HG02763 (cell line): ENCODE measurements around the gene STAG1.
"Not testable (repeated sequence)": the region's sequence is repeated elsewhere in the genome, so short reads cannot be mapped to it uniquely, and the experiment has no call there.

Experiments
- ATAC-seq: cut with Tn5 transposase; IDR thresholded peaks from one replicate; pipeline ENCODE4 v1.9.1; 2021; ENCODE audit warnings: mild to moderate bottlenecking, moderate library complexity; ENCODE audit not compliant: unreplicated experiment

Gene STAG1

DNA sequence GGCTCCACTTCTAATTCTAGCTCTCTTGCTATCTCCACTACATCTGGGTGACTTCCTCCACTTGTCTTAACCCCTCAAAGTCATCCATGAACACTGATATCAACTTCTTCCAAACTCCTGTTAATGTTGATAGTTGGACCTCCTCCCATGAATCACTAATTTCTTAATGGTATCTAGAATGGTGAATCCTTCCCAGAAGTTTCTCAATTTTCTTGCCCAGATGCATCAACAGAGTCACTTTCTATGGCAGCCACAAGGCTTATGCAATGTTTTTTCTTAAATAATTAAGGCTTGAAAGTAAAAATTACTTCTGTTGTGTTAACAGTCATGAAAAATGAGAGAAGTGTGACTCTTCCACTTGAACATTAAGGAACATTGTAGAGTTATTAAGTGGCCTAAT is 337.7 kb downstream of the STAG1 start:
- ATAC-seq, result no peak

DNA sequence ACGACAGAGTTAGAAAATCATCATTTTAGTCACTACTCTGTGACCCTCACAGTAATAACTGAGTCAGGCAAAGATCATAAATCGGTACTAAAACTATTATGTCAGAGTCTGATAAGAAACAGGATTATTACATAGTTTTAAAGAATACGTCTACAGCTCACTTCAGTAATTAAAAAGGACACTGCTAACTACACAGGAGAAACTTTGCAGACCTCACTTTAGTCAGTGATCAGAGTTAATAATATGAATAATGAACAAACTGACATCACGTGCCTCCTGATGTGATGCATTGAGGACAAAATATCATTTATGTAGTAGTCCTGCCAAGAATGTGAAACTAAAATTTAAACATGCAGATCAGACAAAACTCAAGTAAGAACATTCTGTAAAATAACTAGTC is 339.9 kb downstream of the STAG1 start:
- no peak for ATAC-seq

DNA sequence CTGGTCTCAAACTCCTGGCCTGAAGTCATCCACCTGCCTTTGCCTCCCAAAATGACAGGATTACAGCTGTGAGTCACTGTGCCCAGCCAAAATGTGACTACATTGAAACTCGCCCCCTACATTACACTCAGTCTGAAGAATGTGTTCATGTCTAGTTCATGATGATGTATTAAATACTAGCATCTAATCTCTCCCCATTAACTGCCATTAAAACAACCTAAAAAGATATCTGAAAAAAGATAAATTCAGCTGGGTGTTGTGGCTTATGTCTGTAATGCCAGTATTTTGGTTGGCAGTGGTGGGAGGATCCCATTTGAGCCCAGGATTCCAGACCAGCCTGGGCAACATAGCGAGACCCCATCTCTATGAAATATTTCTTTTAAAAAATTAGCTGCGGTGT is 342.6 kb downstream of the STAG1 start:
- no peak for ATAC-seq

DNA sequence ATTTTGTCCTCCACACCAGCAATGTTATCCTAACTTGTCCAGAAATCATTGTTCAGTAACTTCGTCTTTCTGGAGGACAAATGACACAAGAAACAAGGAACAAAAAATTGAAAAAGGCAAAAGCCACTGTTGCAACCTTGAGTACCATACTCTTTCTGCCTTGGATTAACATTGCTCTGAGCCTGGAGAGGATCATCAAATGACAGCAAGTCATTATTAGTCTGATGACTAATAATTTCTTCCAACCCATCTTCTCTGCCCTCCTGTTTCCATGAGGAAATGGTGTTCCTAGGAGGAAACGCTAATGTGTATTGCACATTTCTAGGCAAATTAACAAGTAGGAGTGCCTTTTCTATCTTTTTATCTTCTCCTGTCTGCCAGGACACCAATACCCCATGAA is 348.1 kb downstream of the STAG1 start:
- ATAC-seq, result no peak

DNA sequence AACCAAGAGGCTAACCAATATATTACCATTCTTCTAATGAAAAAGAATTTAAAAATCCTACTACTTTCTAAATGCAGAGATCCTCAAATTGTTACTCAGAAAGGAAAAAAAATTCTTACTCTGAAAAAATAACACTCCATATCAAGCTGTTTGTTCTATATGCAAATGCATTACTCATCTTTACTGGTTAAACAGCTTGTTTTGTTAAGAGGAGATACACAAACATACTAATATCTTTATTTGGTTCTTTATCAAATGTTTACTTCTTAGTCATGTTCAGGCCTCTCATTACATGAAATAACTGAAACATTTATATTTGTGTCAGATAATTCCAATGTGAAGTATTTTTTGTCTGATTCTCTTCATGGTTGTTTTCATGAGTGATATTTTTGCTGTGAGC is 355.3 kb downstream of the STAG1 start:
- no peak for ATAC-seq

DNA sequence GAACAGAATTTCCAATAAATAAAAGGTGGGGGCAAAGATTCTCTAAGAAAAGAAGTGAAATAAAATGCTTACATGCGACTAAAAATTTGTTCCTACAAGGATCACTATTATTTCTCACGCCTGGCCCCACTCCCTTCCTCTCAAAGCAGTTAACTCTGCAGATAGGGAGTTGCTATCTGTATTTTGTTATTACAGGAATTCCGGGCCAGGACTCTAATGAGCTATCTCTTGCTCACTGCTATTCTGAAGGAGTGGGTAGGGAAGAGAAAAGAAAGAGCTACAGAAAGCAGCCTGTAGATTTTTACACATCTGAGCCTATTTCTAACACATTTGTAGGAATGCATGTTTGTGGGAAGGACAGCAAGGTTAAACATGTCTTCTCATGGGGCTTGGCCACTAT is 361.6 kb downstream of the STAG1 start:
- ATAC-seq, result no peak

DNA sequence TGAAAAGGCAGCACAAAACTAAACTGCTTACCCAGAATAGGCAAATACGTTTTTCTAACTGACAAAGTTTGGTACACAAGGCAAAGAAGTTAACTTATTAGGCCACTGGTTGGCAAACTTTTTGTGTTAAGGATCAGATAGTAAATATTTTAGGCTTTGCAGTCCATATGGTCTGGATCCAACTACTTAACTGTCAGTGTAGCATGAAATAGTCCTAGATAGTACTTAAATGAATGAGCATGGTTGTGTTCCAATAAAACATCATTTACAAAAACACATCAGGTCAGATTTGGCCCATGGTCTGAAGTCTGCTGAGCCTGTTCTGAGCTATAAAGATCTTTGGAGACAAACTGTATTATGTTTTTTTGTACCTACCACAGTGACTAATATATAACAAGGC is 365.1 kb downstream of the STAG1 start:
- ATAC-seq, result no peak

DNA sequence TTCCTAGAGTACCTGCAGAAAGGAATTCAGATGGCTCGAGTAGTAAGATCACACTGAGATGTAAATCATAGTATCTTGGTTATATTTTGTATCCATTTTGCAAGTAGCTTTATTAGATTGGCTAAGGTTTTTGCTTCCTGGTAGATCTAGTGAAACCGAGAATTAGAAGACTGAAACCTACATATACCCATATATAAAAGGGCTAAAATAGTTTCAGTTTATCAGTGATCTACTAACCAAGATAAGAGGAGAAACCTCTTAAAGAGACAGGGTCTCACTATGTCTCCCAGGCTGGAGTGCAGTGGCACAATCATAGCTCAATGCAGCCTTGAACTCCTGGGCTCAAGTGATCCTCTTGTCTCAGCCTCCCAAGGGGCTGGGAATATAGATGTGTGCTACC is 366.7 kb downstream of the STAG1 start:
- ATAC-seq, result no peak

DNA sequence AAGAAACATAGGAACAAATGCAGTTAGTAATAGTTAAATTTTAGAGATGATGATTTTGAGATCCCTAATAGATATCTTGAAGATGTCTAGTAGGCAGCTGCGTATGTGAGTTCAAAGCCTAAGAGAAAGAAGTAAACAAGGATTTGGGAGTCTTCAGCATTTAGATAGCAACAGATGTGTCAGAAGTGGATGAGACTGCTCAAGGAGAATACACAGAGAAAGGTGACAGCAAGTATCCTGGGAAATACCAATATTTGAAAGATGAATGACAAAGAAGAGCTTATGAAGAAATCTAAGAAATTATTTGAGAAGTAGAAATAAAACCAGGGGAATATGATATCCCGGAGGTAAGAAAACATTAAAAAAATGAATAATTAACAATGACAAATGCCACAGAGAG is 371.1 kb downstream of the STAG1 start:
- ATAC-seq, result no peak

DNA sequence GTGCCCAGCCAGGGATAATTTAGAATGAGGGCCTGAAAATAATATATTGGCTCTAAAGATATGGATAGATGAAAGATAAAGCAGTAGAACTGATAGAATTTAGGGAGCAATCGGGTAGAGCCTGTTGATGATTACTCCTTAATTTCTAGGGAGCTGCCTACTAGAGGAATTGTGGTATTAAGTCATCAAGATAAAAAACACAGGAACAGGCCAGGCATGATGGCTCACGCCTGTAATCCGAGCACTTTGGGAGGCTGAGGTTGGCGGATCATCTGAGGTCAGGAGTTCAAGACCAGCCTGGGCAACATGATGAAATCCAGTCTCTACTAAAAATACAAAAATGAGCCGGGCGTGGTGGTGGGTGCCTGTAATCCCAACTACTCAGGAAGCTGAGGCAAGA is 371.6 kb downstream of the STAG1 start:
- no peak for ATAC-seq

DNA sequence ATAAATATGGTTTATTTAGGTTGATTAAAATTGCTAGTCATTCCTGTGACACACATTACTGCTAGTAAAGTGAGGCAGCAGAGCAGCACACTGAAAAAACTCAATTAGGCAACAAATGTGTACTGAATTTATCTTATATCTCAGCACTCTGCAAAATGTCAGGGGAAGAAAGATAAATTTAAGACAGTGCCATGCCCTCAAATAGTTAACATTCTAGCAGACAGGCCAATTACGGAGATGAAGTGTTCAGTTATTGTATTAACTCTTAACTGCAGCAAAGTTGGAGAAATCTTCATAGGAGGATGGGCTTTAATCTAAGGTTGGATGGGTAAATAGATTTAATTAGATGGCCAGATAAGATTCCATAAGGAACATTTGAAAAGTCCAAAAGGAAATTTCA is 374.2 kb downstream of the STAG1 start:
- no peak for ATAC-seq

DNA sequence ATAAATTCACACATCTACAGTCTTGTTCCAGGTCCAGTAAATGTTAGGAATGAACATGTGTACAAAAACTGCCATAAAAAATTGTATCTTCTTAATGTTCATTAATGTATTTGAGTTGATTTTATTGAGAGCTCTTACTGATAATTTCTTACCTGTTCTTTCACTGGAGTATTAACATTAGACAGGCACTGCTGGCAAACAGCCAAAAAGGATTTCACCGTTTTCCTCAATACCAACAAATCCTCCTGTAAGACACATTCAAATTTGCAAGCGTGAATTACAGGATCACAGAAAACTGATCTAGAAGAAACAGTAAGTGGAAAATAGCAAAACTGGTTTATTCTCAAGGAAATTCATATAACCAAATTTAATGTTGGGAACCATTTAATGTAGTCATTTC is 374.7 kb downstream of the STAG1 start:
- no peak for ATAC-seq

DNA sequence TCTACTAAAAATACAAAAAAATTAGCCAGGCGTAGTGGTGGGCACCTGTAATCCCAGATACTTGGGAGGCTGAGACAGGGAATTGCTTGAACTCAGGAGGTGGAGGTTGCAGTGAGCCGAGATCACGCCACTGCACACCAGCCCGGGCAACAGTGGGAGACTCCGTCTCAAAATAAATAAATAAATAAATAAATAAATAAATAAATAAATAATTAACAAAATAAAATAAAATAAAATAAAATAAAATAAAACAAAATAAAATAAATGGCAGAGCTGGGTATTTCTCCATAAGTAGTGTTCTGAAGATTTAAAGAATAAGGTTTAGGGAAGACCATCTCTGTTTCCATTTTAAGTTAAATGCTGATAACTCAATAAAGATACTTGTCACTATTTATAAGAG is 376.4 kb downstream of the STAG1 start:
- not testable (repeated sequence) for ATAC-seq

DNA sequence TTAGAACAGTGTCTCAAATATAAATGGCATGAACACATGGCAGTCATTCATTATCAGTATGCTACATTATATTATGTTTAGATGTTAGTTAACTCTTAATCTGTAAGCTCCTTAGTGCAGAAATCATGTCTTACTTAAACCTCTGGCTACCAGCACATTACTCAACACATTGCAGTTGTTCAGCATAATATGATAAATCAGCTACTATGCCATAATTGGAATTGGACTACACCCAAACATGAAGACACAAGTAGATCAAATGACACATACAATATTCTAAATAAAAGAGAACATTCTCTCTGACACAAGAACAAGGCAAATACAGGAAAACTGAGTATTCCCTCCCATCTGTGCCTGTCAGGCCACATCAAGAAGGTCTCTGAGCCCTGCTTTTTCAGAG is 385.9 kb downstream of the STAG1 start:
- ATAC-seq, result no peak

DNA sequence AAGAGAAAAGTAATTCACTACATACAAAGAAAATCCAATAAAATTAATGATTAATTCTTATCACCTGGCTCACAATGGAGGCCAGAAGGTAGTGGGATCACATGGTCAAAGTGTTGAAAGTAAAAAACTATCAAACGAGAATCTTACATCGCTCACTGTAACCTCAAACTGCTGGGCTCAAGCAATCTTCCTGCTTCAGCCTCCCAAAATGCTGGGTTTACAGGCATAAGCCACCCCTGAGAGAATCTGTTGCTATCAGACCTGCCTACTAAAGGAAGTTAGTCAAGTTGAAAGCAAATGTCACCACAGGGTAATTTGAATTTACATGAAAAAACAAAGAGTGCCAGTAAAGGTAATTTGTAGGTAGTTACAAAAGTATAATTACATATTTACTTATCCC is 398.7 kb downstream of the STAG1 start:
- no peak for ATAC-seq

DNA sequence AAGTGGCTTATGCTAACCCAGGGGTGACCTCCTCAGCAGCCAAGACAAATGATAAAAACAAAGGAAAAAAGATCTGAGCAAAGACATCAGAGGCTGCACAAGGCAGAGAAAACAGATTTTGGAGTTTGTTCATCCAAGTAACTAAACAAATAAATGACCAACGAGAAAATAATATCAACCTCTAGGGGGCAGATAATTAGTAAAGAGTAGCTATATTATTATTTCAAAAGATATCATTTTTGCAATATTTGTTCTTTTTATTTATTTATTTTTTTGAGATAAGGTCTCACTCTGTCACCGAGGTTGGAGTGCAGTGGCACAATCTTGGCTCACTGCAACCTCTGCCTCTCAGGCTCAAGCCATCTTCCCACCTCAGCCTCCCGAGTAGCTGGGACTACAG is 400.3 kb downstream of the STAG1 start:
- ATAC-seq, result no peak

DNA sequence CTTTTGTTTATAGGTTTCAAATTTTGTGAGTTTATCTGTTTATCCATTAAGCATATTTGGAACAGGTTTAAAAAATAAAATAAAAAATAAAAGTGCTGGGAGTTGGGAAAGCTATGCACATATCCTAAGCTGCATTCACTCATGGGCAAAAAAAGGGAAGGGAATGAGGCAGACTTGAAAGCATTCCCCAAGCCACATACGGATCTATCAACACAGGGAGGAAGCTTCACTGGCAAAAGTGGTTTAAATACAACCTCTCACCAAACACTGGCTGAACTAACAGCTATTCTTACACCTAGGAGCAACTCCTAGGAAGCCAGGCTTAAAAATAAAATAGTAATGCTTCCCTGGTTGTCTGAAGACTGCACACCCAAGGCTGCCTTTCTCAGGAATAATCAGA is 400.8 kb downstream of the STAG1 start:
- ATAC-seq, result no peak

DNA sequence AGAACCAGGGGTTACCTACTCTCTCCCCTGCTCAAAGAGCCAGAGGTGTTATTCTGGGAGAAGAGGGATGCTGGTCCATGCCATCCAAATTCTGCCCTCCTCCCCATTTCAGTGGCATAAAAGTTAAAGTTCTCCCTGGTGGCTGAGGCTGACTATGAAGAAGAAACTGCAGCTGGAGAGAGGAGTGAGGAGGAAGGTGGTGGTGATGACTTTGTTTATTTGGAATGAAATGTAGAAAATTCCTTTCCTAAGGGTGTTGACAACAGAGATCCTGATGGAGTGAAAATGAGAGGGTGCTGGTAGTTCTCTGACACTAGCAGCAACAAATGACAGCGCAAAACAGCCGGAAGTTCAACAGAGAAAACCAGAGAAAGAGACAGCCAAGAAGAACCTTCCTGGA is 401.6 kb downstream of the STAG1 start:
- ATAC-seq, result no peak

DNA sequence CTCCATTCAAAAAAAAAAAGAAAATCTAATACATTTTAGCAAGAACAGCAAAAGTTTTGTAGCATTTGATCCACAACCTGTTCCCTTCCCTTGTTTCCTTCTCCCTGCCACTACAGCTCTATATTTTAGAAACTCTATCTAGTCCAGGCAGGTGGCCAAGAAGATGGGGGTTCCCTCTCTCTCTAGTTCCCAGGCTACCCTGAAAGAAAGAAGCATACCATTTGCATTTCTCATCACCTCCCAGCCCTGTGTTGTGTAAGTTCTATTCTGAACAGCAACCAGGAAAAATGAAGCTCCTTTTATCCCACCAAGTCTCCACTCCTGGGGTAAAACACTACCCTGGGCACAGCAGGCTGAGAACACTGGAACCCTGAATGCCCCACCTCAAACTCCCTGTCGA is 402.0 kb downstream of the STAG1 start:
- ATAC-seq, result no peak

DNA sequence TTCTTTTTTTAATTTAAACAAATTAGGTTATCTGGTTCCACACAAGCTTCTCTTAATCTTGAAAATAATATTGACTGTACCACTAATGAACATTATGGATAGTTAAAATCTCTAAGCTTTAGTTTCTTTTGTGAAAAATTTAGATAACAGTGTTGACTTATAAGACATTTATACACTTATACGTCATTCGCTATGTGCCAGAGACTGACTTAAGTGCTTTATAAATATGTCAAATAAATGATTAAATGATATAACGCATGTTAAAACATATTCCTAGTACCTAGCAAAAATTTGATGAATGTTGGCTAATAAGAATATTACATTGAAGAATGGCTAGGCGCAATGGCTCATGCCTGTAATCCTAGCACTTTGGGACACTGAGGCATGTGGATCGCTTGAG is 405.7 kb downstream of the STAG1 start:
- no peak for ATAC-seq

DNA sequence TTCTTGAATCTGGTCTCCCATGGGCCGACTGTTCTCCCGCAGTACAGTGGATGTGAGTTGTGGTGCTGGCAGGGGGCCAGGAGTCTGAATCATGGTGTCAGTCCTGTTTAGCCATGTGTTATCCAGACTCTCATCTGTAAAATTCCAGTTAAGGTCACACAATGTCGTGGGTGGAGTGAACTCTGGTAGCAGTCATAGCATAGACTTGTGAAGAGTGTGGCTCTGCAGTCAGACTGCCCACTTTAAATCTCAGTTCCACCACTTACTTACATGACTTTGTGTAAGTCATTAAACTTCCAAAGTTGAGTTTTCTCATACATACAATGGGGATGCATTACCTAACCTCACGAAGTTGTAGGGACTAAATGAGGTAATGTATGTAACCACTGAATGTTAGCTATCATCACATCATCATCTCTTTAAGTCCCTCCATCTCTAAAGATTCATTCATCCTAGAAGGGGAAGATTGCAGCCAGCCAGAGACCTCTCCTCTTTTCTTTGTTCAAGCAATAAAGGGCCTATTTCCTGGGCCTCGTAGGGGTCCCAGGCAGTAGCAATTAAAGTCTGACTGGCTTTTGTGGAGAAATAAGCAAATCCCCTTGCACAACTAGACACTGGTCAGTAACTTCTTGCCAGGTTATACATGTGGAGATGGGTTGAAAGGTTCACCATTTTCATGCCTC is 408.2 kb downstream of the STAG1 start:
- no peak for ATAC-seq

DNA sequence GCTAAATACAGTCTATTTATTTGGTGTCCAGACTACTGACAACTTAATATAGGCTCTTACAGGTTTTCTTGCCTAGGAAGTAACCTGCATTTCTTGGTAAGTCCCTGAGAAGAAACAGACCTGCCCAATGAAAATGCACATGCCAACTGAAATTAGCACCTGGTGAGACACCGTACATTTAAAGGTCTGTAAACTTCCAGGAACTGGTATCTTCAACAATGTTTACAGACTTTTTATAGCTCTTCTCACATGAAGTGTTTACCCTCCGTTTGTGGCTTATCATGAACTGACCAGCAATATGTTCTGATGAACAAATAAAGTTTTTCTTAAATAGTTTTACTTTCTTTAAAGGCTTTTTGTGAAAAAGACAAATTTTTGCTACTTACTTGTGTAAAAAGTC is 408.7 kb downstream of the STAG1 start:
- no peak for ATAC-seq

DNA sequence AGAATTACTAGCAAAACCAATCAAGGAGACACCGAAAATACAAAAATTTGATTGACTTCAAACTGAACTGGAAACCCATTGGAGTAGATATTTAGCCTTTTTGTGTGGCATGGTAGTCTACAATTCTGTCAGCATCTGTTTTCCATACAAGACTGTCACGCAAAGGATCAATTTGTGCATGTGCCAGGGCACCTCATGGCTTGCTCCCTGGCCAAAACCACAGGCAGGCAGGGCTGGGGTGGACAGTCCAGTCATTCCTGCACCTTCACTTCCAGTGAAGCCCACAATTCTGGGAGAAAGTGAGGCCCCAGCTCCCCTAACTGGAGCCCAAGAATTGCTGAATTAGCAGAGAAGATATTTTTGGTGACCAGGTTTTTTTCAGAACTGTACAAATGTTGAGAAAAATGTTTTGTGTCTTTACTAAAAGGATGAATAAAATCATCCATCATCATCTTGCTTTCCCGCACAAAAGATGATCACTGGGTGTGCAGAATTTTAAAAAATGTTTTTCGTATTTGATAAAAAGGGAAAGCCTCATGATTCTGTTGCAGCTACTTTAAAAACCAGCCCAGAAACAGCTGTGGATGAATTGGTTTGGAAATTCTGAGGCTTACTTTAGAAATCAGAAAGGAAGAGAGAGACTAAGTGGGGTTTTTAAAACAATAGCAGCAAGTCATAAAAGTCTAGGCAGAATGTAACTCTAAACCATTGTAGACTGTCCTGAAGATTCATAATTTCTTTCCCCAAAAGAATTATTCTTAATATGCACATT is 415.7 kb downstream of the STAG1 start:
- ATAC-seq, result no peak
